Brain microvascular endothelial cell (primary cell): ENCODE results near the gene RPS27.
A peak's percentile ranks its signal among the peaks of the same experiment; 100 is the strongest.

Experiments used
- DNase-seq: peaks from one replicate; pipeline ENCODE4 v3.0.0-alpha.2; 2020
- H3K27ac ChIP-seq: fragments of 250-450 bp; sonication (Bioruptor Pico); 2 replicates; pipeline ENCODE4 v1.5.1; 2020; ENCODE audit warnings: mild to moderate bottlenecking, moderate library complexity
- H3K27me3 ChIP-seq: fragments of 250-450 bp; sonication (Bioruptor Pico); replicated peaks from 2 replicates; pipeline ENCODE4 v1.5.1; 2020; ENCODE audit warnings: mild to moderate bottlenecking
- H3K36me3 ChIP-seq: fragments of 250-450 bp; sonication (Bioruptor Pico); replicated peaks from 2 replicates; pipeline ENCODE4 v1.5.1; 2020; ENCODE audit warnings: mild to moderate bottlenecking
- H3K4me3 ChIP-seq: 2 replicates; pipeline ENCODE4 v1.5.1; 2011; ENCODE audit warnings: low read depth, mild to moderate bottlenecking, control low read depth, low read length, moderate library complexity
- CTCF ChIP-seq: IDR thresholded peaks from 2 replicates; pipeline ENCODE4 v1.5.1; 2011; ENCODE audit warnings: low read depth, mild to moderate bottlenecking, moderate library complexity, low read length, control low read depth, inconsistent platforms; ENCODE audit errors: missing control alignments
- in situ Hi-C: cut with HindIII; loops from 2 replicates; pipeline ENCODE4 v1.10.0; 2017; ENCODE audit warnings: low sequenced_read_pairs, low pct_ligation_motif_present

The RPS27 gene

GRCh38 chr1:153945131-153945794 is 45.3 kb upstream of the RPS27 start:
- Histone ChIP-seq H3K27ac (peak overlapping the region; percentile 81), H3K4me3 (peak overlapping the region; percentile 79), H3K27me3 (no peaks in the 10 kb centered on the region), H3K36me3 (peaks cover 24% of the 10 kb centered on the region)
- in situ Hi-C loops = no loop called here
- TF ChIP-seq CTCF = no peak
- no peak for DNase-seq

- in situ Hi-C loops = no loop called here
- H3K36me3 ChIP-seq = peaks cover 29% of the 10 kb centered on the region
- peak overlapping the region; percentile 81 for H3K27ac ChIP-seq
- no peaks in the 10 kb centered on the region for H3K27me3 ChIP-seq
- no peak for TF ChIP-seq CTCF
- DNase-seq = no peak
- H3K4me3 ChIP-seq = peak overlapping the region; percentile 79
Observed at GRCh38 chr1:153945795-153946621, 44.6 kb upstream of the RPS27 start.

- no peak for DNase-seq
- peak; percentile 84 for TF ChIP-seq CTCF
- peaks cover 37% of the 10 kb centered on the region for H3K36me3 ChIP-seq
- in situ Hi-C loops = no loop called here
- H3K27me3 ChIP-seq = no peaks in the 10 kb centered on the region
- H3K4me3 ChIP-seq = peak within 1 kb of the TSS; percentile 79
- H3K27ac ChIP-seq = peak within 1 kb of the TSS; percentile 81
Observed at GRCh38 chr1:153946622-153947241, 43.8 kb upstream of the RPS27 start, which contains the start of gene DENND4B. Gene DENND4B, minus strand, starts transcription at chr1:153946718. Its CDS starts 2,344 bp downstream, at chr1:153944374.

GRCh38 chr1:153951183-153951582 is 39.4 kb upstream of the RPS27 start:
- no peak for TF ChIP-seq CTCF
- Histone ChIP-seq H3K4me3 (no peak overlapping the region), H3K27ac (no peak overlapping the region), H3K36me3 (peaks cover 51% of the 10 kb centered on the region), H3K27me3 (no peaks in the 10 kb centered on the region)
- in situ Hi-C loops = no loop called here
- DNase-seq = no peak

- Histone ChIP-seq H3K27me3 (no peaks in the 10 kb centered on the region), H3K4me3 (no peak overlapping the region), H3K27ac (no peak overlapping the region), H3K36me3 (peaks cover 51% of the 10 kb centered on the region)
- in situ Hi-C loops = no loop called here
- TF ChIP-seq CTCF = no peak
- DNase-seq = no peak
Observed at GRCh38 chr1:153951801-153952200, 38.8 kb upstream of the RPS27 start.
